Stimulated activated CD8-positive, alpha-beta memory T cell treated with anti-CD3 and anti-CD28 coated beads, Interleukin-7, amount 100 ng/mL, for 48 hours (primary cell): ENCODE data around the gene TSPAN9.

Experiments used
- DNase-seq, 2 donors: peaks; one replicate each; pipeline ENCODE4 v3.0.0-alpha.2; 2020; ENCODE audit warnings: low read depth in 1 of 2; ENCODE audit errors: extremely low read depth in 1 of 2

TSPAN9 gene

DNA sequence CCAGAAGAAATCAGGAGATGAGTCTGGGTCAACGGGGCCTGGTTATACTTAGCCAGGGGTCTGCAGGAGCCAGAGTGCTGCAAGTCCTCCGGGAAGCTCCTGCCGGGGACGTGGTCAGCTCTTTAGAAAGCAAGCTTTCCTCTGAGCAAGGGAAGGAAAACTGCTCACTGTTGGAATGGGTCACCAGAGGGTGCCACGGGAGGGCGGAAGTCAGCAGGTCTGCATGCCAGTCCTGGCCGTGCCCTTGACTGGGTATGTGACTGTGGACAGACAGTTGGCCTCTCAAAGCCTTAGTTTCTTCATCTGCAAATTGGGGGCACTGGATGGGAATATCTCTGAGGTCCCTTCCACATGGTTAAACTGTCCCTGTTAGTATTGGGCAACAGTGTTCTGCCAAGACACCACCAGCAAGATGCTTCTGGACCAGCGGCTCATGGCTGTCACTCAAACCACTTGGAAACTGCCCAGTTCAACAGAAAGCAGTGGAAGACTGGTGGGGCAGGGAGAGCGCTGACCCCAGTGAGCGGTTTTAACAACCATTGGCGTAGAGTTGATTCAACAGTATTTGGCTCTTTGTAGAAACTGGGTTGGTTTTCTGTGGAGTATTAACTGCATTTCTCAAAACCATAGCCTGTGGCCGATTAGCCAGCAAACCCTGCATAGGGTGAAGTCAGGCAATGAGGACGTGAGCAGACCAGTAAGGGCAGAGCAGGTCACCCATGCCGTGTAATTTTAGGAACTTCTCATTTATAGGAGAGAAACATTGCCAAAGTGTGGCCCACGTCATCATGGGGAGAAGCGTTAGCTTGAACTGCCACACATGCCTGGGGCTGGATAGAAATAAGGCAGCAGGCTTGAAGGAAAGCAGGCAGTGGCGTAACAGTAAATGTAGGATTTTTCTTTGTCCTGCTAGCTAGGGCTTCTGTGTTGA is 249.9 kb downstream of the TSPAN9 start:
- DNase-seq = no peak

DNA sequence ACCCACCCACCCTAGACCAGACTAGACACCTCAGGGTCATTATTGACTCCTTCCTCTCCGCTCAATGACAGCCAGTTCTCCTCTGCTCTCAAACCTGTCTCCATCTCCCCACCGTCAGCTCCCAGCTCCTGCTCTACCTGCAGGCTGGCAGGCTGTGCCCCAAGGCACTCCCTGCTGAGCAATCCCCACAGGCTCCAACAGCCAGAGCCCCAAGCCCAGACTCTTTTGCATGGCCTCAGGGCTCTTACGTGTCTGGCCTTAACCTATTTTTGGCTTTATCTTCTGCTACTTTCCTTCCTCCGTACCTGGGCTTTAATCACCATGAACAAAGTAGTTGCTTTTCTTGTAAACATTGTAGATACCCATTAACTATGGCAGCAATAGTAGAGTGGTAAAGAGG is 250.9 kb downstream of the TSPAN9 start:
- DNase-seq = no peak

DNA sequence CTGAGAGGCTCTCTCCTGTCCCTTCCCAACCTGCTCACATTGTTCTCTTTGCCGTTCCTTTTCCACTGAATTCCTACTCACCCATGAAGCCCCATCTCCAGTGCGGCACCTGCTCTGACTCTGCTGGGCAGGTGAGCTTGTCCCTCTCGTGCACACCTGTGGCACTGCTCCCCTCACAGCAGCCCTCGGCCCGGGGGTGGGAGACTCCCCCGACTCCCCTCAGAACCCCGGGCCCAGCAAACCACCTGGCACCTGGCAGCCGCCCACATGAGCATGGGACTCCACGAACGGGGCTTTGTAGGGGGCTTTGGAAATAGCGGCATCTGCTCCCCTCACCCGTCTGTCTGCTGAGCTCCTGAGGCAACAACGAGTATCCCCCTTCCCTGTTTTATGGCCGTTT is 251.4 kb downstream of the TSPAN9 start:
- no peak for DNase-seq

DNA sequence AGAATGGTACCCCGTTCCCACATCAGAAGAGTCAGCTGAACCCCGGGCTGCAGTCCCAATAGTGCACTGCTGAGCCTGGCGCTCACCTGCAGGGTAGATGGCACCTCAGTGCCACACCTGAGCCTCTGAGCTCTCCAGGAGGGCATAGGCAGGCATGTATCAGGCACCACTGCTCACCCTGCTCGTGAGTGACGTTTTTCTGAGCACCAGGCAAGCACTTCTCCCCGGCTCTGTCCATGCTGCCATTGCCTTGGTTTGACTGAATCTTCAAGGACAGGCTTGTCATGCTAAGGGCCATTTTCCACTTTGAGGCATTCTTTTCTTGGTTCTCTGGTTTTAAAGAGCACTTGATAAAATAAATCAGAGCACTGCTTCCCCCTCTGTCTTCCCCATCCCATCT is 252.2 kb downstream of the TSPAN9 start:
- no peak for DNase-seq

DNA sequence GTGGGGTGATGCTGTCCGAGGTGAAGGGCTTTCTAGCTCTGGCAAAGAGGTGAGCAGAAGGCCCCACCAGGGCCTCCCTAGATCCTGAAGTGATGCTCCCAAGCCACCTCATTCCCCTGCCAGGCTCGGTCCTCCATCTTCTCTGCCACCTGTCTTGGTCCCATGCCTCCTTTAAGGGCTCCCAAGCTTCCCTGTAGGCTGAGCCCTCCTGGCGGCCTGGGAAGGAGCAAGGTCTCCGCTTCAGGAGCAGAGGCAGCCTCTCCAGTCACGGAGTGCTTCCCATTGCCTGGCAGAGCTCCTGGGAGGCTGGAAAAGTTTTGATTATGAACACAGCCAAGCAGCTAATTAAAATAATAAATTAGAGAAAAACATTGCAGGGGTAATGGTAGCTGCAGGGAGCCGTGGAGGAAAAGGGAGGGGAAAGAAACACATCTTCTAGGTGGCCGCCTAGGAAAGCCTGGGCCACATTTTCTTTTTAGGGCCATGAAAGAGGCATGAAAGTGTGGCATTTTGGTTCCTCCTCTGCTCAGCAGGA is 253.9 kb downstream of the TSPAN9 start:
- DNase-seq = no peak

DNA sequence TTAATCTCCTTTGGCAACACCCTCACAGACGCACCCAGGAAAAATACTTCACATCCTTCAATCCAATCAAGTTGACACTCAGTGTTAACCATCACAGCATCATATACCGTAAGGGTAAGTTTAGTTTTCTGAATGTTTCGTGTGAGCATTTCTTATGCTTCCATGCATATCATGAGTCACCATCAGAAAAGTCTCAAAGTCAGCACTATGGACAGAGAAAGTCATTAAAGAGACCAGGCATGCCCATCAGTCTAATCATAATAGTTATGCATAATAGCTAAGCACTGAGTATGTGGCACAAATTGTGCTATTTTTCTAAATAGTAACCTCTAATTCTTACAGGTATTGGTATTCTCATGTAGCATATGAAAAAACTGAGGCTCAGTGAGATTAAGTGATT is 255.0 kb downstream of the TSPAN9 start:
- DNase-seq = no peak

DNA sequence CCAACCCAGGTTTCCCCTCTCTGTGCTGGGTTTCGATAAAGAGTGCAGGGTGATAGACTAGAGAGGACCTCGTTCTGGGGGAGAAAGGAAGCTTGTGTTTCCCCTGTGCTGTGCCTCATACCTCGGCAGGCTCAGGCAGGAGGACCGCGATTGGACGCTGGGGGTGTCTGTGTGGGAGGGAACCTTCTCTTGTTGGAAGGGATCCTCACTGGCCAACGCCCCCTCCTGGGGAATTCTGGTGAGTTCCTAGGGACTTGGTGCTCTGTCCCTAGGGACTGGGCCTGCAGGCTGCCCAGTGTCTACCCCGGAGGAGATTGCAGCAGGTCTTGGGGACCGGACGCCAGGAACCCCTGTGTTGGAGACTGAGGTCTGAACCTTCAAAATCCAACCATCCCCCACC is 256.4 kb downstream of the TSPAN9 start:
- no peak for DNase-seq

DNA sequence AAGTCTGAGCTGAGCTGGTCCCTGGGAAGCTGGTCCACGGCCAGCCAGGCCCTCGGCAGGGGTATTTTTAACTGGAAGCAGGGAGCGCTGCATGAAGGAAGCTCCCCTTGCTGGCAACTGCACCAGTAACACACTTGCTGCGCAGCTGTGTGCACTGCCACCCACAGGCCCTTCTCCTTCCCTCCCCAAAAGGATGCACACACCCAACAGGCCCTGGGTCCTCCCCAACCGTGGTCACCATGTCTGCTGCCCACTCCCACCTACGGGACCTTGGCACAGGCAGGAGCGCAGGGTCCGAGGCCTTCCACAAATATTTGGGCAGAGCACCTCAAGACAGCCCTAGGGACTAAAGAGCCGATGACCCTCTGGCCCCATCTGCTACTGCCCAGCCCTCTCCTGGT is 256.8 kb downstream of the TSPAN9 start:
- DNase-seq = no peak

DNA sequence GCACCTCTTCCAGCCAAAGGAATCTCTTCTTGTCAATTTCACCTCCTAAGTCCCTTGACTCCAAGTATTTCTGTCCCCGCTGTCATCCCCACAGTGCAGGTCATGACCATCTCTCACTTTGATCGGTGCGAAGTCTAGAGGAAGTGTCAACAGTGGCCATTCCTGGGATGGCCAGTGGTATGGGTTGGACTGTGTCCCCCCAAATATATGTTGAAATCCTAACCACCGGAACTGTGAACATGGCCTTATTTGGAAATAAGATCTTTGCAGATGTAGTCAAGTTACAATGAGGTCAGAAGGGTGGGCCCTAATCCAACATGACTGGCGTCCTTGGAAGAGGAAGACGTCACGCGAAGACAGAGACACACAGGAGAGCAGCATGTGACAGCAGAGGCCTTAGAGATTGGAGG is 257.9 kb downstream of the TSPAN9 start:
- no peak for DNase-seq
